GM20000 (cell line): Measurements from ENCODE around the gene TDRD3.

Experiments used
- DNase-seq: peaks from one replicate; pipeline ENCODE4 v3.0.0; 2012; ENCODE audit warnings: low spot score
- TF ChIP-seq, protein P1 (sequence below): IDR thresholded peaks from 2 replicates; pipeline ENCODE4 v1.5.1; 2012; ENCODE audit warnings: mild to moderate bottlenecking, control low read depth; ENCODE audit errors: extremely low read depth, missing control alignments

TDRD3 gene

DNA sequence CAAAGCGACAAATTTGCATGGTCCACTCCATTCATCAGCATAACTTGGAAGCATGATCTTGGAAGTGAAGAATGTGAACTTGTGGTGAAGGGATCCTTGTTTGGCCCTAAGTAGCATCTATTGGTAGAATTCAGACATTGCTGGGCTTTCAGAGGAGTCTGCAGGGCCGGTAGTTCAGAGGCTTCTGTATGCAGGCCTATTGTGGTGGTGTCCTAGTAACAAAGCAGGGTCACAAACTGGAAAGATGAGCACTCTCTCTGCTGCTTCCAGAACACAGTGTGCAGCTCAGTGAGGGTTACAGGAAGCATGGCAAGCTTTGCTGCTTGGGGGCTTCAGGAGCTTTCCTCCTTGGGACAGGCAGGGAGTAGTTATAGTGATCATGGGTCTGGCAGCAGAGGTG, 206.0 kb downstream of the TDRD3 start:
- TF ChIP-seq, protein P1, sequence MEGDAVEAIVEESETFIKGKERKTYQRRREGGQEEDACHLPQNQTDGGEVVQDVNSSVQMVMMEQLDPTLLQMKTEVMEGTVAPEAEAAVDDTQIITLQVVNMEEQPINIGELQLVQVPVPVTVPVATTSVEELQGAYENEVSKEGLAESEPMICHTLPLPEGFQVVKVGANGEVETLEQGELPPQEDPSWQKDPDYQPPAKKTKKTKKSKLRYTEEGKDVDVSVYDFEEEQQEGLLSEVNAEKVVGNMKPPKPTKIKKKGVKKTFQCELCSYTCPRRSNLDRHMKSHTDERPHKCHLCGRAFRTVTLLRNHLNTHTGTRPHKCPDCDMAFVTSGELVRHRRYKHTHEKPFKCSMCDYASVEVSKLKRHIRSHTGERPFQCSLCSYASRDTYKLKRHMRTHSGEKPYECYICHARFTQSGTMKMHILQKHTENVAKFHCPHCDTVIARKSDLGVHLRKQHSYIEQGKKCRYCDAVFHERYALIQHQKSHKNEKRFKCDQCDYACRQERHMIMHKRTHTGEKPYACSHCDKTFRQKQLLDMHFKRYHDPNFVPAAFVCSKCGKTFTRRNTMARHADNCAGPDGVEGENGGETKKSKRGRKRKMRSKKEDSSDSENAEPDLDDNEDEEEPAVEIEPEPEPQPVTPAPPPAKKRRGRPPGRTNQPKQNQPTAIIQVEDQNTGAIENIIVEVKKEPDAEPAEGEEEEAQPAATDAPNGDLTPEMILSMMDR: no peak
- no peak for DNase-seq

DNA sequence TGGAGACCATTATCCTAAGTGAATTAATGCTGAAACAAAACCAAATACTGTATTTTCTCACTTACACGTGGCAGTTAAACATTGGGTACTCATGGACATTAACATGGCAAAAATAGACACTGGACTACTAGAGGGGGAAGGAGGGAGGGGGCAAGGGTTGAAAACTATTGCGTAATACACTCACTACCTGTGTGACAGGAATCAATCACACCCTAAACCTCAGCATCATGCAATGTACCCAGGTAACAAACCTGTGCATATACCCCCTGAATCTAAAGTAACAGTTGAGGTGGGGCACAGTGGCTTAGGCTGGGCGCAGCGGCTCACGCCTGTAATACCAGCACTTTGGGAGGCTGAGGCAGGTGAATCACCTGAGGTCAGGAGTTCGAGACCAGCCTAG, 207.0 kb downstream of the TDRD3 start:
- DNase-seq: no peak
- TF ChIP-seq, protein P1: no peak

DNA sequence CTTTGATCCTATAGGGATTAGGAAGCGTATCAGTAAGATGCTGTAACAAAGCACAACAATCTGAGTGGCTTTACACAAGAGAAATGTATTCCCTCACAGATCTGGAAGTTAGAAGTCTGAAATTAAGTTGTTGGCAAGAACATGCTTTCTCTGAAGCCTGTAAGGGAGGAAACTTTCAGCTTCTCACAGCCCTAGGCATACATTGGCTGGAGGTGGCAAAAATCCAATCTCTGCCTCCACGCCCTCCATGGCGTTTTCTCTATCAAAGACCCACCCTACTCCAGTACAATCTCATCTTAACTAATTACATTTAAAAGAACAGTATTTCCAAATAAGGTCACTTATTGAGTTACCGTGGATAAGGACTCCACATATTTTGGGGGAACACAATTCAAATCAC, 211.9 kb downstream of the TDRD3 start:
- TF ChIP-seq, protein P1: no peak
- no peak for DNase-seq

DNA sequence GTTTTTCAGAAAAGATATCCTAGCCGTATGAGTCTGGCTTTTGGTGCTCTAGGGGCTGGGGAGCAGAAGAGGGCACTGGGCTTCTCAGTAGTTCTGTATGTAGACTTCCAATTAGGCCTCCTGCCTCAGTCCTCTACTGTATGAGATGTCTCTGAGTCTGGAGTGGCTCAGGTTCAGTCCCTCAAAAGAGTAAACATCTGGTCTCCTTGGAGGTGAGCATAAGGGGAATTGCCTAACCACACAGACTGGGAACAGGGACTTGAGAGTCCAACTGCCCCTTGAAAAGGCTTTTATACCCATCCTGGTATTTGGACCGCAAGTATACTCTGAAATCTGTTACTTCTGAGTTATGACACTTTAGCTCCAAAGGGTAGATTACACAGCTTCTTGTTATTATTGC, 214.5 kb downstream of the TDRD3 start:
- DNase-seq: no peak
- TF ChIP-seq, protein P1: no peak

DNA sequence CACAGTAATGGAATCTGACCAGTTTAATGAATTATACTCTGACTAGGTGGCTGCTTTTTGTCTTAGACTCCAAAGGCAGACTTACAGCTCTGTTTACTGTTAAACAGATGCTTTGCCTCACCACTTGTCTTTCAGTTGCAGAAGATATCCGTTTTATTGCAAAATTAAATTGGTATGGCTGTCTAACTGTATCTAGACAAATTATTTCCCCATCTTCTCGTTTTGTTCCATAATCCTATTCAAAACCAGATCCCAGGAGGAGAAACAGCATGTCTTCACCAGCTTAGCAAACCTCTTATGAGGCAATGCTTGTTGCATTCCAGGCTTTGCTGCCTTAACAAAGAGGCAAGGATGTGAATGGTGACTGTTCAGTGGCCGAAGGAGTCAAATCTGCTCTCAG, 215.6 kb downstream of the TDRD3 start:
- DNase-seq: no peak
- TF ChIP-seq, protein P1: no peak

DNA sequence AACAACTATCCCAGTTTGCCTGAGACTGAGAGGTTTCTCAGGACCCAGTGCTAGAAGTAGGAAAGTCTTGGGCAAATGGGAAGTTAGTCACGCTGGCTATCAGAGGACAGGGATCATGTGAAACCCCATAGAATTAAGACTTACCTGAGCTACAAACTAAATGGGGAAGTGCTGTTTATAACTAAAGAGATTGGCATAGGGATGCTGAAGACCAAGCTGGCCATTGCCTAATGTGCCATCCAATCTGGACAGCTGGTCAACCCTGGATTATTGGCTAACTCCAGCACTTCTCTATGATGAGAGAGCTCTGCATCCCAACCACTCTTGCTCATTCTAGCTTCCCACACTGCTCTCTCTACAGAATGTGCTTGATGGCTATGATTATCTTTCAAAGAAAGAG, 216.1 kb downstream of the TDRD3 start:
- DNase-seq: no peak
- TF ChIP-seq, protein P1: no peak

DNA sequence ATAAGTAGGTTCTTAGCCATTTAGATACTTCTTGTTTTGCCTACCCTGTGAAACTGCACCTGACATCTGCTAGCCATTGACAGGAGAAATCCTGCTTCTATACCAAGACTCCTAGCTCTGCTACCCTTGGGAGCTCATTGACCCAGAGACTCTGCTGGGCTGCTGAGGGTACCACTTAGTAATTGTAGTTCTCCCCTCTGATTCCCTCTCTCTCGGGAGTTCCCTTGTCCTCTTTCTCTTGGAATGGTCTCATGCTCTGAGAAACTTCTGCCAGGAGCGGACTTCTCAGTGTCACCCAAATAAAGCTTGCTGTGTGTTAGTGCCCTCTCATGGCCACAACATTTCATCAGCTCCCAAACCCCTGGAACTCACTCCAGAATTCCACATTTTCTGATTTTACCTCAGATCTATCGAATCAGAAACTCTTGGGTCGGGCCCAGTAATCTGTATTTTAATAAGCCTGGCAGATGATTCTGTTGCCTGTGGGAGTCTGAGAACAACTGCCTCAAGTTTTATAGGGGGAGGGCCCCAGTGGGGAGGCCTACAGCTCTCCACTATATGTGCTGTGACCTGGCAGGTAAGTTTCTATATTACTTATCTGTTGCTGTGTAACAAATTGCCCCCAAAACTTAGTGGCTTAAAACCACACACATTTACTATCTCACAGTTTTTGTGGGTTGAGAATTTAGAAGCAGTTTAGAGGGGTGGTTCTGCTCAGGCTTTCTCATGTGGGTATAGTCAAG, 221.1 kb downstream of the TDRD3 start:
- no peak for DNase-seq
- TF ChIP-seq, protein P1: no peak
